HCT116 (cell line): Measurements from ENCODE around the gene MACROD1. TPM values are rescaled to one million over a fixed set of nuclear protein-coding genes. Genes with fewer than 3 reads are reported as not detected.

Source experiments
- ATAC-seq: fragments of 200-7000 bp; cut with Tn5 transposase; 2 replicates; pipeline ENCODE4 v1.9.1; 2020; ENCODE audit warnings: mild to moderate bottlenecking, moderate library complexity
- BruUV-seq: library from RNA; stranded (reverse); fragments of 400-500 nt; replicated peaks from 2 replicates; lab custom pipeline; 2021; lab: Mats Ljungman, UMichigan
- CTCF ChIA-PET: fragments of 300-600 bp; sonication (Branson Sonifier 250); formaldehyde crosslinking; loops from one replicate; lab custom pipeline; 2021; ENCODE audit warnings: antibody characterized with exemption; lab: Charles Lee
- POLR2A ChIA-PET: fragments of 300-600, 350-600 bp; sonication (Branson Sonifier 250); formaldehyde crosslinking; loops from one replicate; lab custom pipeline; 2021; ENCODE audit warnings: antibody characterized with exemption; lab: Charles Lee
- RAD21 ChIA-PET, 2 experiments: fragments of 300-600 bp; sonication (Branson Sonifier 250); formaldehyde crosslinking; loops; one replicate each; lab custom pipeline; 2023; ENCODE audit warnings: low total read pairs in 2 of 2; ENCODE audit not compliant: uncharacterized antibody in 2 of 2, unreplicated experiment in 2 of 2, low non-redundant PET in 1 of 2; lab: Charles Lee
- DNase-seq: peaks from one replicate; pipeline ENCODE4 v3.0.0-alpha.2; 2010; ENCODE audit warnings: low read depth, low spot score
- H2AFZ ChIP-seq: fragments of 200-600 bp; shearing (Covaris generic), sonication (generic); 2 replicates; pipeline ENCODE4 v1.6.1; 2017; ENCODE audit warnings: low read depth, mixed run types, mixed read lengths, antibody characterized with exemption, low read length; ENCODE audit not compliant: poor library complexity, severe bottlenecking
- H3K27ac ChIP-seq: 2 replicates; pipeline ENCODE4 v1.5.1; 2012; ENCODE audit warnings: low read depth, low read length
- H3K27me3 ChIP-seq: fragments of 200-600 bp; sonication (generic); 2 replicates; pipeline ENCODE4 v1.6.1; 2016; ENCODE audit warnings: mixed run types, low read length, mixed read lengths; ENCODE audit not compliant: insufficient read depth
- H3K36me3 ChIP-seq, 2 experiments: fragments of 200-500 bp in 1 of 2; fragments of 200-600 bp in 1 of 2; sonication (Bioruptor generic) in 1 of 2; sonication (generic) in 1 of 2; 2 replicates each; pipeline versions ENCODE4 v1.5.1 to v1.6.1; 2014 to 2016; ENCODE audit warnings: low read length in 2 of 2, inconsistent platforms in 1 of 2, mixed read lengths in 1 of 2, mixed run types in 1 of 2; ENCODE audit not compliant: insufficient read depth in 2 of 2, control insufficient read depth in 1 of 2
- H3K4me1 ChIP-seq, 2 experiments: fragments of 200-600 bp in 1 of 2; sonication (generic) in 1 of 2; 2 replicates each; pipeline versions ENCODE4 v1.5.1 to v1.6.1; 2012 to 2017; ENCODE audit warnings: low read length in 2 of 2, inconsistent platforms in 1 of 2, mild to moderate bottlenecking in 1 of 2, mixed read lengths in 1 of 2, mixed run types in 1 of 2, moderate library complexity in 1 of 2; ENCODE audit not compliant: insufficient read depth in 2 of 2, control insufficient read depth in 1 of 2
- H3K4me2 ChIP-seq: fragments of 200-600 bp; sonication (generic); 2 replicates; pipeline ENCODE4 v1.6.1; 2017; ENCODE audit warnings: mixed run types, low read length, mixed read lengths
- H3K4me3 ChIP-seq, 2 experiments: fragments of 200-600 bp in 1 of 2; sonication (generic) in 1 of 2; replicated peaks in 1 of 2; 2 replicates each; pipeline ENCODE4 v1.5.1; 2011 to 2016; ENCODE audit warnings: low read length in 2 of 2, control low read depth in 1 of 2, low read depth in 1 of 2, mild to moderate bottlenecking in 1 of 2, mixed read lengths in 1 of 2, mixed run types in 1 of 2
- H3K79me2 ChIP-seq: fragments of 200-600 bp; sonication (generic); 2 replicates; pipeline ENCODE4 v1.6.1; 2017; ENCODE audit warnings: mild to moderate bottlenecking, mixed run types, low read length, moderate library complexity, mixed read lengths; ENCODE audit not compliant: insufficient read depth
- H3K9ac ChIP-seq: fragments of 200-600 bp; sonication (generic); 2 replicates; pipeline ENCODE4 v1.6.1; 2016; ENCODE audit warnings: low read length, mixed read lengths
- H3K9me2 ChIP-seq: fragments of 200-600 bp; sonication (generic), shearing (Covaris generic); 2 replicates; pipeline ENCODE4 v1.6.1; 2017; ENCODE audit warnings: mixed run types, mild to moderate bottlenecking, moderate library complexity; ENCODE audit not compliant: insufficient read depth
- H3K9me3 ChIP-seq, 2 experiments: fragments of 200-500 bp in 1 of 2; fragments of 200-600 bp in 1 of 2; sonication (Bioruptor generic) in 1 of 2; sonication (generic) in 1 of 2; 2 replicates each; pipeline ENCODE4 v1.6.1; 2014 to 2017; ENCODE audit warnings: low read length in 2 of 2, mixed read lengths in 2 of 2, inconsistent platforms in 1 of 2, low read depth in 1 of 2, mild to moderate bottlenecking in 1 of 2, mixed run types in 1 of 2, moderate library complexity in 1 of 2; ENCODE audit not compliant: control insufficient read depth in 1 of 2, insufficient read depth in 1 of 2
- H4K20me1 ChIP-seq: fragments of 200-600 bp; sonication (generic), shearing (Covaris generic); 2 replicates; pipeline ENCODE4 v1.6.1; 2017; ENCODE audit warnings: mixed run types, mild to moderate bottlenecking, moderate library complexity; ENCODE audit not compliant: insufficient read depth
- CBX3 ChIP-seq: IDR thresholded peaks from 2 replicates; pipeline ENCODE4 v1.6.1; 2012; ENCODE audit warnings: low read depth
- CEBPB ChIP-seq: IDR thresholded peaks from 2 replicates; pipeline ENCODE4 v1.6.1; 2012; ENCODE audit warnings: low read depth
- EGR1 ChIP-seq: IDR thresholded peaks from 2 replicates; pipeline ENCODE4 v1.6.1; 2012; ENCODE audit warnings: low read depth
- EZH2phosphoT487 ChIP-seq: fragments of 200-600 bp; IDR thresholded peaks from 2 replicates; pipeline ENCODE4 v1.6.1; 2018; ENCODE audit warnings: antibody characterized with exemption, borderline replicate concordance
- FOSL1 ChIP-seq: IDR thresholded peaks from 2 replicates; pipeline ENCODE4 v1.6.1; 2012; ENCODE audit warnings: low read depth
- POLR2A ChIP-seq: IDR thresholded peaks from 2 replicates; pipeline ENCODE4 v1.7.0; 2011; ENCODE audit warnings: borderline replicate concordance; ENCODE audit not compliant: insufficient read depth, insufficient read length; ENCODE audit errors: extremely low read depth
- SIN3A ChIP-seq: IDR thresholded peaks from 2 replicates; pipeline ENCODE4 v1.6.1; 2012; ENCODE audit warnings: low read depth
- ZFX ChIP-seq: fragments of 450-650 bp; IDR thresholded peaks from 2 replicates; pipeline ENCODE4 v1.6.1; 2017
- intact Hi-C: fragments of 100-400 bp; cut with micrococcal nuclease; formaldehyde crosslinking; loops from 2 replicates; pipeline ENCODE4 v1.10.0; 2022
- total RNA-seq: library from RNA; stranded (reverse); gene quantifications from one replicate; pipeline ENCODE4 v1.2.1, GENCODE V29; 2021; ENCODE audit not compliant: unreplicated experiment
- TF ChIP-seq, protein P1 (sequence below): IDR thresholded peaks from 2 replicates; pipeline ENCODE4 v1.6.1; 2012; ENCODE audit warnings: low read depth
- TF ChIP-seq, protein P2 (sequence below): IDR thresholded peaks from 2 replicates; pipeline ENCODE4 v1.6.1; 2011; ENCODE audit warnings: mild to moderate bottlenecking, low read length, moderate library complexity; ENCODE audit not compliant: insufficient replicate concordance; ENCODE audit errors: extremely low read depth

MACROD1 gene
- total RNA-seq, 1 experiment from 2014 or later = 61.1 TPM

DNA sequence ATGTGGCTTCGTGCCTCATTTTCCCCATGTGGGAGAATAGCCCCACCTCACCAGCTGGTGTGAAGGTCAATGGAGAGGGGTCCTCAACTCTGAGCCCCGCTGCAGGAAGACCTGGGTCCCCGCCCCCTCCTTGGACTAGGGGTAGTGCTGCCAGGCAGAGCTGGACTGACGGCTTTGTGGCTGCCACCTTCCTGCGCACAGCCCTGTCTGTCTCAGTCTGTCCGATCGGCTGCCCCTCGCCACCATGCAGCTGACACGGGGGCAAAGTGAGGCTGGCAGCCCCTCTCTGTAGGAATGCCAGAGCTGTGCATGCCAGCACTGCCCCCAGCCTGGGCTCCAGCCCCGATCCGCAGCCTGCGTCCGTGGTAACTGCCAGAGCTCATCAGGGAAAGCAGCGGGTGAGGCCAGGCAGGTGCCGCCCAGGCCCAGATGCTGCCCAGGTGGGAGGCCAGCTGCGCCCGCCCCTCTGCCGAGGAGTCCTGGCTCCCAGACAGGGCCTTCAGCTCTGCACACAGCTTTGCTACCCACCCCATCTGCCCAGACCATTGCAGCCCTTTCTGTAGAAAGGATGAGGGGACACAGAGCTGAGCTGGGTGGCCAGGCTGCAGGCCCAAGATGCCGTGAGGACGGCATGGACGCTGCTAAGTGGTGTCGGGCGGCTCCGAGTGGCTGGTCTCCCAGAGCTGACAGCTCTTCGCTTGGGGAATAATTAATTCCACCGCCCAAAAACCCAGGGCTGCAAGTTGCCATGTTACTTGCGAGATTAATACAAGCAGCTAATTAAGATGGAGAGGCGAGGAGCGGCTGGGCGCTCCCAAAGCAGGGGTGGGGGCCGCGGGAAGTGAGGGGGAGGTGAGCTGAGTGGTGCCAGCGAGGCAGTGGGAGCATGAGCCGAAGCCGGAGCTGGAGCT is 149.7 kb downstream of the MACROD1 start:
- no peaks in the 10 kb centered on the region for H3K4me1 ChIP-seq
- H3K27ac ChIP-seq = no peak overlapping the region
- no peaks in the 10 kb centered on the region for H3K79me2 ChIP-seq
- RAD21 ChIA-PET = interaction anchor here in 1 of 2 experiments (0.6 kb wide), 1 partner anchor 8 kb away, joined by 3 read pairs; no protein-coding TSS in a partner anchor
- intact Hi-C loops = no loop called here
- POLR2A ChIA-PET = interaction anchor here (1.6 kb wide), 1 partner anchor 9 kb away, joined by 10 read pairs; no protein-coding TSS in a partner anchor
- no peaks in the 10 kb centered on the region for H3K27me3 ChIP-seq
- no peak overlapping the region for H3K9ac ChIP-seq
- no peaks in the 10 kb centered on the region for H4K20me1 ChIP-seq
- no peak overlapping the region for H3K4me2 ChIP-seq
- no peak for TF ChIP-seq EZH2phosphoT487
- no peak for TF ChIP-seq ZFX
- TF ChIP-seq CBX3 = no peak
- TF ChIP-seq, protein P1, sequence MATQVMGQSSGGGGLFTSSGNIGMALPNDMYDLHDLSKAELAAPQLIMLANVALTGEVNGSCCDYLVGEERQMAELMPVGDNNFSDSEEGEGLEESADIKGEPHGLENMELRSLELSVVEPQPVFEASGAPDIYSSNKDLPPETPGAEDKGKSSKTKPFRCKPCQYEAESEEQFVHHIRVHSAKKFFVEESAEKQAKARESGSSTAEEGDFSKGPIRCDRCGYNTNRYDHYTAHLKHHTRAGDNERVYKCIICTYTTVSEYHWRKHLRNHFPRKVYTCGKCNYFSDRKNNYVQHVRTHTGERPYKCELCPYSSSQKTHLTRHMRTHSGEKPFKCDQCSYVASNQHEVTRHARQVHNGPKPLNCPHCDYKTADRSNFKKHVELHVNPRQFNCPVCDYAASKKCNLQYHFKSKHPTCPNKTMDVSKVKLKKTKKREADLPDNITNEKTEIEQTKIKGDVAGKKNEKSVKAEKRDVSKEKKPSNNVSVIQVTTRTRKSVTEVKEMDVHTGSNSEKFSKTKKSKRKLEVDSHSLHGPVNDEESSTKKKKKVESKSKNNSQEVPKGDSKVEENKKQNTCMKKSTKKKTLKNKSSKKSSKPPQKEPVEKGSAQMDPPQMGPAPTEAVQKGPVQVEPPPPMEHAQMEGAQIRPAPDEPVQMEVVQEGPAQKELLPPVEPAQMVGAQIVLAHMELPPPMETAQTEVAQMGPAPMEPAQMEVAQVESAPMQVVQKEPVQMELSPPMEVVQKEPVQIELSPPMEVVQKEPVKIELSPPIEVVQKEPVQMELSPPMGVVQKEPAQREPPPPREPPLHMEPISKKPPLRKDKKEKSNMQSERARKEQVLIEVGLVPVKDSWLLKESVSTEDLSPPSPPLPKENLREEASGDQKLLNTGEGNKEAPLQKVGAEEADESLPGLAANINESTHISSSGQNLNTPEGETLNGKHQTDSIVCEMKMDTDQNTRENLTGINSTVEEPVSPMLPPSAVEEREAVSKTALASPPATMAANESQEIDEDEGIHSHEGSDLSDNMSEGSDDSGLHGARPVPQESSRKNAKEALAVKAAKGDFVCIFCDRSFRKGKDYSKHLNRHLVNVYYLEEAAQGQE = no peak
- TF ChIP-seq SIN3A = no peak
- no peak for TF ChIP-seq FOSL1
- TF ChIP-seq POLR2A = no peak
- no peak for TF ChIP-seq EGR1
- TF ChIP-seq, protein P2, sequence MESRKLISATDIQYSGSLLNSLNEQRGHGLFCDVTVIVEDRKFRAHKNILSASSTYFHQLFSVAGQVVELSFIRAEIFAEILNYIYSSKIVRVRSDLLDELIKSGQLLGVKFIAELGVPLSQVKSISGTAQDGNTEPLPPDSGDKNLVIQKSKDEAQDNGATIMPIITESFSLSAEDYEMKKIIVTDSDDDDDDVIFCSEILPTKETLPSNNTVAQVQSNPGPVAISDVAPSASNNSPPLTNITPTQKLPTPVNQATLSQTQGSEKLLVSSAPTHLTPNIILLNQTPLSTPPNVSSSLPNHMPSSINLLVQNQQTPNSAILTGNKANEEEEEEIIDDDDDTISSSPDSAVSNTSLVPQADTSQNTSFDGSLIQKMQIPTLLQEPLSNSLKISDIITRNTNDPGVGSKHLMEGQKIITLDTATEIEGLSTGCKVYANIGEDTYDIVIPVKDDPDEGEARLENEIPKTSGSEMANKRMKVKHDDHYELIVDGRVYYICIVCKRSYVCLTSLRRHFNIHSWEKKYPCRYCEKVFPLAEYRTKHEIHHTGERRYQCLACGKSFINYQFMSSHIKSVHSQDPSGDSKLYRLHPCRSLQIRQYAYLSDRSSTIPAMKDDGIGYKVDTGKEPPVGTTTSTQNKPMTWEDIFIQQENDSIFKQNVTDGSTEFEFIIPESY = no peak
- TF ChIP-seq CEBPB = no peak
- TF ChIP-seq, all 23 proteins: peak for 0
- H3K9me3 ChIP-seq = no peaks in the 10 kb centered on the region
- DNase-seq (no peak), ATAC-seq (no peak)
- BruUV-seq = no TSS peak
- no peaks in the 10 kb centered on the region for H3K9me2 ChIP-seq
- CTCF ChIA-PET = no interaction called here
- H3K36me3 ChIP-seq = no peaks in the 10 kb centered on the region
- no peak overlapping the region for H2AFZ ChIP-seq
- H3K4me3 ChIP-seq = no peak overlapping the region
